Spleen (tissue), 11 donors: ENCODE measurements around the gene BCL11B. TPM values are rescaled to one million over a fixed set of nuclear protein-coding genes. Genes with fewer than 3 reads are reported as not detected.
"Not testable (repeated sequence)": the region's sequence is repeated elsewhere in the genome, so short reads cannot be mapped to it uniquely, and the experiment has no call there.

ENCODE experiments used
- DNase-seq: peaks from one replicate; pipeline ENCODE4 v3.0.0-alpha.2; 2020
- H3K27ac ChIP-seq, 8 donors: fragments of 200-600 bp; sonication (generic) in 7 of 8; 1 replicate in 4 of 8; 2 replicates in 4 of 8; pipeline versions ENCODE4 v1.5.0 to v1.8.0; 2016 to 2021; ENCODE audit warnings: inconsistent platforms in 4 of 8, mild to moderate bottlenecking in 4 of 8, moderate library complexity in 1 of 8
- H3K27me3 ChIP-seq, 7 donors: fragments of 200-600 bp; sonication (generic) in 6 of 7; replicated peaks in 1 of 7; 1 replicate in 4 of 7; 2 replicates in 3 of 7; pipeline versions ENCODE4 v1.5.0 to v1.8.0; 2016 to 2021; ENCODE audit warnings: inconsistent platforms in 3 of 7, mild to moderate bottlenecking in 1 of 7
- H3K36me3 ChIP-seq, 6 donors: fragments of 200-600 bp; sonication (generic) in 5 of 6; 1 replicate in 4 of 6; 2 replicates in 2 of 6; pipeline versions ENCODE4 v1.5.0 to v1.8.0; 2016 to 2021; ENCODE audit warnings: inconsistent platforms in 2 of 6
- H3K4me1 ChIP-seq, 6 donors: fragments of 200-600 bp; sonication (generic) in 5 of 6; 1 replicate in 3 of 6; 2 replicates in 3 of 6; pipeline versions ENCODE4 v1.5.0 to v1.8.0; 2016 to 2021; ENCODE audit warnings: inconsistent platforms in 3 of 6
- H3K4me3 ChIP-seq, 8 donors: fragments of 200-600 bp; sonication (generic) in 7 of 8; 1 replicate in 4 of 8; 2 replicates in 4 of 8; pipeline versions ENCODE4 v1.5.0 to v1.8.0; 2016 to 2021; ENCODE audit warnings: inconsistent platforms in 4 of 8, mild to moderate bottlenecking in 4 of 8, moderate library complexity in 2 of 8
- H3K9me3 ChIP-seq, 8 donors: fragments of 200-600 bp; sonication (generic) in 7 of 8; 1 replicate in 4 of 8; 2 replicates in 4 of 8; pipeline versions ENCODE4 v1.5.0 to v1.8.0; 2016 to 2021; ENCODE audit warnings: inconsistent platforms in 4 of 8
- CTCF ChIP-seq, 11 experiments: fragments of 200-600 bp in 7 of 11; fragments of 450-650 bp in 4 of 11; sonication (generic) in 4 of 11; IDR thresholded peaks in 8 of 11; conservative IDR thresholded peaks in 3 of 11; 1 replicate in 7 of 11; 2 replicates in 4 of 11; pipeline versions ENCODE4 v1.4.0 to v1.8.0; 2016 to 2021; ENCODE audit warnings: antibody characterized with exemption in 11 of 11, inconsistent platforms in 4 of 11, mild to moderate bottlenecking in 1 of 11
- POLR2A ChIP-seq, 3 donors: fragments of 450-650 bp; IDR thresholded peaks; one replicate each; pipeline ENCODE4 v1.5.1; 2017; ENCODE audit warnings: antibody characterized with exemption in 3 of 3, mild to moderate bottlenecking in 1 of 3
- POLR2AphosphoS5 ChIP-seq, 3 donors: sonication (generic); formaldehyde crosslinking; IDR thresholded peaks; one replicate each; pipeline ENCODE4 v1.5.1; 2017; ENCODE audit warnings: antibody characterized with exemption in 3 of 3
- WGBS, 5 donors: extraction: QIAGEN DNeasy Blood & Tissue Kit in 3 of 5; methylation state at CpG; one replicate each; pipeline versions ENCODE4 v1.1.5 to v1.1.7; 2013 to 2018; 5-methylcytosine and 5-hydroxymethylcytosine counted together
- intact Hi-C: fragments of 100-400 bp; cut with DNase I; formaldehyde crosslinking; loops from one replicate; pipeline ENCODE4 v1.15.0; 2023; ENCODE audit warnings: low total_unique reads
- polyA plus RNA-seq, 3 donors: library from polyadenylated mRNA; stranded (reverse); fragments of 200-250 nt; gene quantifications; one replicate each; pipeline ENCODE4 v1.2.1, GENCODE V29; 2013
- total RNA-seq, 7 donors: library from RNA; depleted of rRNA in 3 of 7; stranded (reverse); fragments of >200 nt in 3 of 7; fragmentation: NEBNext Ultra II Directional in 4 of 7; extraction: Animal tissue kit (Norgen Biotek cat#: 25700) in 4 of 7; gene quantifications; one replicate each; pipeline versions ENCODE4 v1.1.0 to v1.2.1, GENCODE V29; 2016 to 2021
- donor health status: healthy with polysubstance abuse.
- donor health status: DM: no; HTN: no; CAD: no; lungs with moderate emphysema.
- donor health status: DM: no; HTN: no; CAD: no.
- donor health status: Bipolar disorder and iron deficiency.
- donor health status: healthy.
- donor health status: DM: no; HTN: no; CAD: no.
- donor health status: DM: yes; HTN: yes; CAD: no.

BCL11B gene
- total and polyA plus RNA-seq, 10 donors: 0.74 to 21.1 (median 11.4) TPM

GRCh38 chr14:99189201-99189801, 82.7 kb downstream of the BCL11B start:
- no peaks in the 10 kb centered on the region for H3K36me3 ChIP-seq
- H3K4me1 ChIP-seq: peaks cover 0 to 94% (median 31%) of the 10 kb centered on the region in 6 donors
- H3K4me3 ChIP-seq: peak overlapping the region in 1 of 8 donors; percentile 46
- DNase-seq: peak; percentile 84
- TF ChIP-seq POLR2A (IDR thresholded peaks at IDR 0.05) (no peak), POLR2AphosphoS5 (IDR thresholded peaks at IDR 0.05) (peak in 2 of 3 donors; percentile 28 to 65)
- no peaks in the 10 kb centered on the region for H3K9me3 ChIP-seq
- peaks cover 0 to 13% (median 0%) of the 10 kb centered on the region in 7 donors for H3K27me3 ChIP-seq
- 79 to 85% (median 82%) methylated on average over 21 to 26 of the region's 26 CpGs for WGBS, 5 donors
- intact Hi-C loops: no loop called here
- peak overlapping the region in 4 of 8 donors; percentile 31 to 65 (median 53) for H3K27ac ChIP-seq

GRCh38 chr14:99188731-99189191, 83.2 kb downstream of the BCL11B start:
- no peaks in the 10 kb centered on the region for H3K36me3 ChIP-seq
- TF ChIP-seq POLR2AphosphoS5 (IDR thresholded peaks at IDR 0.05): no peak
- TF ChIP-seq POLR2A (IDR thresholded peaks at IDR 0.05): no peak
- TF ChIP-seq CTCF (IDR thresholded peaks at IDR 0.05 in 8 of 11, conservative IDR thresholded peaks at IDR 0.05 in 3 of 11): no peak
- peak overlapping the region in 4 of 8 donors; percentile 31 to 65 (median 53) for H3K27ac ChIP-seq
- peak overlapping the region in 1 of 8 donors; percentile 46 for H3K4me3 ChIP-seq
- intact Hi-C loops: no loop called here
- DNase-seq: no peak
- 42 to 52% (median 46%) methylated on average over 13 to 19 of the region's 19 CpGs for WGBS, 5 donors
- peaks cover 0 to 94% (median 32%) of the 10 kb centered on the region in 6 donors for H3K4me1 ChIP-seq
- no peaks in the 10 kb centered on the region for H3K9me3 ChIP-seq
- H3K27me3 ChIP-seq: peaks cover 0 to 13% (median 0%) of the 10 kb centered on the region in 7 donors

- Histone ChIP-seq H3K9me3 (no peaks in the 10 kb centered on the region), H3K27me3 (peaks cover 0 to 13% (median 0%) of the 10 kb centered on the region in 7 donors), H3K27ac (peak overlapping the region in 2 of 8 donors; percentile 1 to 65), H3K4me1 (peaks cover 0 to 94% (median 29%) of the 10 kb centered on the region in 6 donors), H3K4me3 (no peak overlapping the region), H3K36me3 (no peaks in the 10 kb centered on the region)
- TF ChIP-seq POLR2AphosphoS5 (IDR thresholded peaks at IDR 0.05): no peak
- no peak for TF ChIP-seq POLR2A (IDR thresholded peaks at IDR 0.05)
- no peak for TF ChIP-seq CTCF (IDR thresholded peaks at IDR 0.05 in 8 of 11, conservative IDR thresholded peaks at IDR 0.05 in 3 of 11)
- intact Hi-C loops: no loop called here
- WGBS, 5 donors: 69 to 74% (median 73%) methylated on average over 8 of the region's 8 CpGs
- no peak for DNase-seq
Measured at GRCh38 chr14:99187858-99188257, 84.1 kb downstream of the BCL11B start.

- no peak for DNase-seq
- TF ChIP-seq POLR2A (IDR thresholded peaks at IDR 0.05) (no peak), POLR2AphosphoS5 (IDR thresholded peaks at IDR 0.05) (no peak), CTCF (IDR thresholded peaks at IDR 0.05 in 8 of 11, conservative IDR thresholded peaks at IDR 0.05 in 3 of 11) (no peak)
- Histone ChIP-seq H3K27ac (peak overlapping the region in 2 of 8 donors; percentile 1 to 14), H3K4me3 (no peak overlapping the region), H3K4me1 (peaks cover 0 to 94% (median 26%) of the 10 kb centered on the region in 6 donors), H3K36me3 (no peaks in the 10 kb centered on the region), H3K9me3 (no peaks in the 10 kb centered on the region), H3K27me3 (peaks cover 0 to 13% (median 0%) of the 10 kb centered on the region in 7 donors)
- 81 to 89% (median 85%) methylated on average over 16 of the region's 16 CpGs for WGBS, 5 donors
- intact Hi-C loops: no loop called here
Measured at GRCh38 chr14:99186956-99187690, 84.9 kb downstream of the BCL11B start.

GRCh38 chr14:99186336-99186735, 85.7 kb downstream of the BCL11B start:
- H3K9me3 ChIP-seq, H3K4me3 ChIP-seq, H3K36me3 ChIP-seq, DNase-seq, H3K27me3 ChIP-seq, intact Hi-C loops: not testable (repeated sequence)
- H3K4me1 ChIP-seq: peaks cover 0 to 96% (median 19%) of the 10 kb centered on the region in 6 donors
- peak overlapping the region in 1 of 8 donors; percentile 3 for H3K27ac ChIP-seq
- WGBS, 5 donors: 86 to 92% (median 90%) methylated on average over 8 of the region's 8 CpGs
